Stimulated activated CD8-positive, alpha-beta memory T cell treated with anti-CD3 and anti-CD28 coated beads, Interleukin-2, amount 100 ng/mL, for 1 hour (primary cell): Measurements from ENCODE around the gene GDPD5.
A peak's percentile ranks its signal among the peaks of the same experiment; 100 is the strongest.

Experiments used
- DNase-seq, 2 donors: peaks; one replicate each; pipeline ENCODE4 v3.0.0-alpha.2; 2020; ENCODE audit warnings: low read depth in 2 of 2

Gene GDPD5

DNA sequence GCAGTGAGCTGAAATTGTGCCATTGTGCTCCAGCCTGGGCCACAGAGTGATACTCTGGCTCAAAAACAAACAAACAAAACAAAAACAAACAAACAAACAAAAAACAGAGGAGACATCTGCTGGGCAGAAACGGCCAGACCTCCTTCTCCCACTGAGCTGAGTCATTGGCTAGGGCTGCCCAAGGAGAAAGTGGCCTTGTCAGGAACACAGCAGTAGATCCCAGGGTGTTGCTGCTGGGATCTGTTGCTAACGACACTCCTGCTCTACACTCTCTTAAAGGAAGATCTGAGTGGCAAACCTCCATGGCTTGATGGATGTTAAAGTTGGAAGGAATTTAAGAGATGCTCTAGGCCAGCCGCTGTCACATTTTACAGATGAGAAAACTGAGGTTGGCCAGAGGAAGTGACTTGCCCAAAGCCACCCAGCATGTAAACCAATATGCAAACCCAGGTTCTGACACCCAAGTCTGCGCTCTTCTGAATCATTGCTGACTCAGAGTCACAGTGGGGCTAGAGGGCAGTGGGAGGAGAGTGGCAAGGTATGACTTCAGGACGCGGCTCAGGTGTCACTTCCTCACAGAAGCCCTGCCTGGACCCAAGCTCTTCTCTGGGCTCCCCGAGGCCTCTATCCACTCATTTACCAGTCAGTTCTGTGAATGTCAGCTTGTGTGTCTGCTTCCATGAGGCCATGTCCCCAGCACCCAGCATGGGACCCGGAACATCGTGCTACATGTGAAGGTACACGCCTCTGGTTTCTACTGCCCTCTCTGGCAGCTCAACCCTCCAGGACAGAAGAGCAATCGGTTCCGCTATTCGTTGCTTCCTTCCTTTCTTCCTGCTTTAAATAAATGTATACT lies 11.3 kb upstream of the GDPD5 start:
- DNase-seq: peak in 1 of 2 donors; percentile 32

GRCh38 chr11:75535071-75535470 lies 9.3 kb upstream of the GDPD5 start:
- no peak for DNase-seq

GRCh38 chr11:75534259-75535069 lies 8.7 kb upstream of the GDPD5 start:
- no peak for DNase-seq

DNA sequence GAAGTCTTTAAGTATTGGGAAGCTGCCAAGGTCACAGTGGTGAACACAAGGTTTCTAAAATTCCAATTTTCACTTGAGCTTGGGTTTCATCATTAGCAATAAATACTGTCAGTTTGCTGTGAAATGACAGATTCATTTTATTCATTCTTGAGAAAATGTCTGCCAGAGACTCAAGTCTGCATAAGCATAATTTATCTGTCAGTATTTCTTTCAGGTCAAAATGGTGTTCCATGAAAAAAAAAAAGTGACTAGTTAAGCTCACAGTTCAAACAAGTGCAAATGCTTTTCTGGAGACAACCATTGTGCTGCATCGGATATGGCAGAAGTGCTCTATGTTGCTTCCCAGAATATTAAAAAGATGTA lies 8.1 kb upstream of the GDPD5 start:
- no peak for DNase-seq

DNA sequence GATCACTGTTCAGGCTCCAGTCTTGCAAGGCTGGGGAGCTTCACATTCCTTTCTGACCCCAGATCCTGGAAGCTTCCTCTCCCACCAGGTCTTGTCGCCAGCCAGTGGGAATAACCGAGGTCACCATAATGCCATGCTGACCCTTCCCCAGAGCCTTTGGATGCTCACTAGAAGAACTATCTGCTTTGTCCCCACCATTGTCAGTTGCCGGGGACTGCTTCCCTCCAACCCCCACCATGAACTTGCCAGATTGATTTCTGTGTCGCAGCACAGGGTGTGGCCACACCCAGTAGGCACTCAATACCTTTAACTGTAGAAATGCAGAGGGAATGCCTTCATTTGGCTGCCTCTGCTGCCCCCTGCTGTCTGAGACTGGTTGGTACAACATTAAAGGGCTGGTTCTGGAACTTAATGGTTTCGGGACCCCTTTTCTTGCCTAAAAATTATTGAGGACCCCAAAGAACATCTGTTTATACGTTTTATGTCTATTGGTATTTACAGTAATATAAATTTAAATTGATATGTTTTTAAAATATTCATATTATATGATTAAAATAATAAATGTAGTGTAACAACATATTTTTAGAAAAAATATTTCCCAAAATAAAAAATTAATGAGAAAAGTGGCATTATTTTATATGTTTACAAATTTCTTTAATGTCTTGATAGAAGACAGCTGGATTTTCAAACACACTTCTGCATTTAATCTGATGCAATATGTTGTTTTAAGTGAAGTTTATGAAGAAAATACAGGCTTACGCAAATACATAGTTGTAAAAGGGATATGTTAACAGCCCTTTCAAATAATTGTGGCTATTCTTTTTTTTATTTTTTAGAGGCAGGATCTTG lies 6.7 kb upstream of the GDPD5 start:
- DNase-seq: peak; percentile 62 to 72

DNA sequence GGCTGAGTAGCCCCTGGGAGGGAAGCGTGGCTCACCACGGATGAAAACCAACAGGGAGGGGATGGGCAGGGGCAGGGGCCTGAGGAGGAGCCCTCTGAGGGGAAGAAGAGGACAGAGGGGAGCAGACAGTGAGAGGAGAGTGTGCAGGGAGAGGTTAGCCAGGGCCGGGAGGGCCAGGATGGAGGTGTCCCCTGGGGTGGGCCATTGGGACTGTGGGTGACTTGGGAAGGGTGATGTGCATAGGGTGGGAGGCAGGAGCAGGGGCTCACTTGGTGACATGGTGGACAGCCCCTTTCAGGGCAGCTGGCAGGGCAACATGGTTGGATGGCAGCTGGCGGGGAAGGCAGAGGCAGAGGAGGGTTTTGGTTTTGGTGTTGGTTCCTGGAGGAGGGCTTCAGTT lies 5.6 kb upstream of the GDPD5 start:
- DNase-seq: no peak

DNA sequence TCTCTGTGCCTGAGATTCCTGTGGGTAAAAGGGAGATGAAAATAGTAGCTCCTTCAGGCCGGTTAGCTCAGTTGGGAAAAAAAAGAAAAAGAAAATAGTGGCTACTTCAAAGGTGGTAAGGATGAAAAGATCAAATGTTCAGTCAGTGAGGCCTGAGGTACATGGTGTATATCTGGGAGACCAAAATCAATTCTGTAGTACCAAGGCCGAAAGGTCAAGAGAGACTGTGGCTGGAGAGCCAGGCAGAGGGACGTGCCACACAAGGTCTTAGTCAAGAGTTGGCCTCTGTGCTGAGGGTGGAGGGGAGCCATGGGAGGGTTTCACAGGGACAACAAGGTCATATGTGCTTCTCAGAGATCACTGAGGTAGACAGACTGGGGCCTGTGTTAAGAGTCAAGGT lies 4.8 kb upstream of the GDPD5 start:
- DNase-seq: no peak

DNA sequence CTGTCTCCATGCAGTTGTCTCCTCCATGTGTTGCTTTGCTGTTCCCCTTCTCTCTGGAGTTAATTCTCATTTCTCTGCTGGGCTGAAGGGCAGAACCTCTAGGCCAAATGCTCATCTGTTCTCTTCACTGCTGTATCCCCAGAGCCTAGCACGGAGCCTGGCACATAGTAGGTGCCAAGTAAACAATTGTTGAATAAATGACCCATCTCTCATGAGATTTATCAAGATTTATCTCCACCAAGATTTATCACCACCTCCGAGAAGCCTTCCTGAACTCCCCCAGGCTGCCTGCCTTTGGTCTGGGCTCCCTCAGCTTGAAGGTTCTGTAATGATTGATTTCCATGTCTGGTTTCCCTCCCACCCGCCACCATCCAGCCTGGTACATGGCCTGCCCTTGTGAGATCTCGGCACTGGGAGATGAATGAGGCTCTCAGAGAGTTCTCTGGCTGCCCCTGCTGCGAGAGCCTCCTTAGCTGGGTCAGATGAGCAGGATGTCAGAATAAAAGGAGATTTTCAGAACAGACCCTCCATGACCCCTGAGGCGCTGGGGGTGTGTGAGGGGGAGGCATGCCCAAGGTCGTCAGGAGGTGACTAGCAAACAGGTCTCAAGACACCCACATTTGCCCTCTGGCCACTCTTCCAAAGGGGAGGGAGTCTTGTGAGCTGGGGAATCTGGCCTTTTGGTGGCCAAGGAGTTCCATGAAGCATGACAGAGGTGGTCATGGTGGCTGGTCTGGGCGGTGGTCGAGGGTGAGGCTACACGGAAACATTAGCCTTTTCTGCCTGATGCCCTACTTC lies 2.4 kb upstream of the GDPD5 start:
- no peak for DNase-seq

GRCh38 chr11:75527130-75527529 lies 1.4 kb upstream of the GDPD5 start:
- no peak for DNase-seq

GRCh38 chr11:75526192-75526541 lies 426 bp upstream of the GDPD5 start:
- no peak for DNase-seq

DNA sequence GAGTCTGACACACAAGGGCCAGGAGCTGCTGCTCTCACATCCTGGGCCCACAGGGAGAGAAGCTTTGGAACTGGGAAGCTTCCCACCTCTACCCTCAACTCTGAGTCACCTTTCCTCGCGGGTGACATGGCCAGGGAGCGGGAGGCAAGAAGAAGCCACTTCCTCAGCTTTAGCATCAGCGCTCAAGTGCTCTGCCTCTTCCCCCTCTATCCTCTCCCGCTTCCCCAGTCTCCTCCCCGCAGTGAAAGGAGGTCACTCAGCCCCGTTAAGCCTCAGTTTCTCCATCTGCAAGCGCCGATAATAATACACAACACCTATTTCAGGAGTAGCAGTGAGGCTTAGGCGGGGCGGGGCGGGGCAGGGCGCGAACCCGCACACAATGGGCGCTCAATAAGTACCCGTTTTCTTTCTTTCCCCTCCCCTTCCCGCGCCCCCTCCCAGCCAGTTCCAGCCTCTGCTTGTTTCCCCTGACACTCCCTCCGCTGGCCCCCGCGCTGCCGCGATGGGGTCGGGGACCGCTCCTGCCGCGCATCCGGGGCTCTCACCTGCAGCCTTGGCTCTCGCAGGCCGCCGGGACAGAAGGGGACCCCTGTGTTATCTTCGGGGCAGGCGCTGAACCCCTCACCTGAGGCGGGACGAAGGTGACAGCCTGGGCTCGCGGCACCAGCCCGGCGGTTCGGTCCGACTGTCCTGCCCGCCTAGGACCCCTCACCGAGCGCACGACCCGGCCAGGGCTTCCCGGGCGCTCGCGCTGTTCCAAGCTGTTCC lies 892 bp downstream of the GDPD5 start:
- no peak for DNase-seq

DNA sequence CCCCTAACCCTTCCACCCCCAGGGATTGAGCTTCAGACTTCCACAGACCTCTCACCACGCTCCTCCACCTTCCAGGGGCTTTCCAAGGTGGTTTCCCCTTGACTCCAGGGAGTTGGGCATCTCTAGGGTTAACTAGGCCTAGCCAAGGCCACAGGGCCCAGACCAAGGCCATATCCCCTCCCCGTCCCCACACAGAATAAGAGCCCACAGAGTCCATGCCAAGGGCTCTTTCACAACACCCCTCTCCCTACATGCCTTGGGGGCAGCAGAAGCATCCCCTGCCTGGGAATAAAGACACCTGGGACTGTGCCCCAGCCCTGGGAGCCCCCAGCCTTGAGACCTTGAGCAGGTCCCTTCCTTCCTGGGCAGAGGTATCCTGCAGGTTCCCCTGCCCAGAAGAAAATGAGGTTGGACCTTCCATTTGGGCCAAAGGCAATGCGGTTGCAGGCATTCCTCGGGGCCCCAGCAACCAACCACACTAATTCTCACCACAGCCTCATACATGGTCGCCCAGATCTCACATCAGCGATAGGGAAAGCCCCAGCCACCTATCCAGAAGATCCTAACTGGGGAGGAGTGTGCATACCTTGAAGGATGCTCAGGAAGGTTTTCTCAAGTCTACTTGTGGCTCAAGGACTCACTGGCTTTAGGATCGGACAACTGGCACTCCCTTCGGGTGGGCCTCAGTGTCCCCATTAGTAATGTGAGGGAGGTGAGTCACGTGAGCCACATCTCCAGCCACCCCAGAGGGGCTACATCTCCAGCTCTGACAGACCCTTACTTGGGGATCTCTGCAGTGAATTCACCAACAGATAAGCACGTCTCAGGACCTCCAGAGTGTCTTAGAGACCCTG lies 1.7 kb downstream of the GDPD5 start:
- DNase-seq: no peak

DNA sequence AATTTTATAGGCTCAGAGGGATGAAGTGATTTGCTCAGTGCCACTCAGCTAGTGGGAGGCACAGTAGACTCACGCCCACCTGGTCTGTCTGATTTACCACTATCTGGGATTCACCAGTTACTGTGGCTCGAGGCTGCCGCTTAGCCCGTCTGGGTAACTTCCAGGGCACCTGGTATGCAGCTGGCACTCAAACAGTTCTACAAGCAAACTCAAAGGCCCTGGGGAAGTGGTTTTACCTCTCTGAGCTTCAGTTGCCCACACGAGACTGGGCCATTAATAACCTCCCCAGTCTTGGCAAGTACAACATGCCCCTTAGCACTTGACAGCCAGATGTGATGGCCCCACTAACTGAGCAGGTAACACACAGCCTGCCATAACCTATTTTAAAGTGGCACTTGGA lies 2.6 kb downstream of the GDPD5 start:
- no peak for DNase-seq

DNA sequence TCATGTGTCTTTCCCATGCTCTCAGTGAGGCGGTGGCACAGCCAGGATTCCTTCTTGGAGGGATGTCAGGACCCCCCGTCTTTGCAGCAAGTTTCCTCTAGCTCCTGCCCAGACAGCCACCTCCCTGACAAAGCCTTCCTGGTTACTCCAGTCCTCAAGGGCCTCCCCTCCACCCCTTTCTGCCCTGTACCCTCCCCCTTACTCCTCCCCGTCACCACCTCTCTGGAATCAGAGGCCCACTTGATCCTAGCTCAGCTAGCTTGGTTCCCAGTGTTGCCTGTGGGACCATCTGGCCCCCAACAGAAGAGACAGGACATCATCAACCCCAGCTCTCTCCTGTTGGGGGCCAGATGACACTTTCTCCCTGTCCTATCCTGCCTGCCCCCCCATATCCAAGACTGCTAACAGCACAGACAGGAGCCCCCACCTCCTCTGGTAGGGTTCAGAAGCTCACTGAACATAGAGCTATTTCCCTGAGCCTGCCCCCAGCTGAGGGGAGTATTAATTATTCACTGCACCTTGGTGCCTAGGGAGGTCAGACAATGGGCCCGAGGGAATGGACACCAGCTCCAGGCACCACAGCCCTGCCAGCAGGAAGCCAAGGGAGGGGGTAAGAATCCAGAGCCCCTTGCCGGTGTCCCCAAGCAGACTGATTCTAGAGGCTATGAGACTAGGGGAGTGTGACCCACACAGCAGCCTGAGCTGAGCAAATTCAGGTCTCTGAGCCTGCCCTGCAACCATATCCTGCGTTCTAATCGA lies 3.3 kb downstream of the GDPD5 start:
- DNase-seq: no peak

GRCh38 chr11:75520688-75521087 lies 5.1 kb downstream of the GDPD5 start:
- no peak for DNase-seq

- DNase-seq: no peak
Measured at GRCh38 chr11:75518771-75519653, 6.7 kb downstream of the GDPD5 start.

GRCh38 chr11:75518204-75518549 lies 7.6 kb downstream of the GDPD5 start:
- DNase-seq: no peak

DNA sequence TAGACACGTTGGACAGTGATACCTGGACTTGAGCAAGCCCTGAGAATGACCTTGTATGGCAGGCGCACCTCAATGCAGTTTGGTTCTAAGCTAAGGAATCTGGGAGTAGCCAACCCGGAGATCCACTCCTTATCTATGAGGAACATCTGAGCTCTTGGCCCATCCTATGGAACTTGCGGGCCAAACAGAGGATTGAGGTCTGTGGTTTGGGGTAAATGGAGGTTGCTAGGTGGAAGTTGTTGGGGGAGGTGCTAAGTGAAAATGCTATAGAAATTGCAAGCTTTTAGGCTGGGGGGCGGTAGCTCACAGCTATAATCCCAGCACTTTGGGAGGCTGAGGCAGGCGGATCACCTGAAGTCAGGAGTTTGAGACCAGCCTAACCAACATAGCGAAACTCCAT lies 8.9 kb downstream of the GDPD5 start:
- DNase-seq: no peak
